Measurements from ENCODE around the gene KIF4A.

DNA sequence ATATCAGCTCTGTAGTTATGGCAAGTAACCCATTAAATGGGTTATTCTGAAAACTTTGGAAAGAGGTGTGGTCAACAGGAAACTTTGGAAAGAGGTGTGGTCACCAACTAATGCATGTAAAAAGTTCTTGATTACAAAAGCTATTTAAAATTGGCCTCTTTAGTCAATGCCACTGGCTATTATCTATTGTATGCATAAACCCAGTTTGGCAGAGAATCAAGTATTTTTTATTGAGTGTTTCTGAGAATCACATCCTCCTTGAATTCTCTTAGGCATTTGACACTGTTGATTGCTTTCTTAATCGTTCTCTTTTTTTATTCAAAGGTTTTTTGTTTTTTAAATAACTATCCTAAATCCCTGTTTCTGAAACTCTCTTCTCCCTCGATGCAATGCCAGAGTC lies 37.4 kb upstream of the KIF4A start:
- TF ChIP-seq, protein P1, sequence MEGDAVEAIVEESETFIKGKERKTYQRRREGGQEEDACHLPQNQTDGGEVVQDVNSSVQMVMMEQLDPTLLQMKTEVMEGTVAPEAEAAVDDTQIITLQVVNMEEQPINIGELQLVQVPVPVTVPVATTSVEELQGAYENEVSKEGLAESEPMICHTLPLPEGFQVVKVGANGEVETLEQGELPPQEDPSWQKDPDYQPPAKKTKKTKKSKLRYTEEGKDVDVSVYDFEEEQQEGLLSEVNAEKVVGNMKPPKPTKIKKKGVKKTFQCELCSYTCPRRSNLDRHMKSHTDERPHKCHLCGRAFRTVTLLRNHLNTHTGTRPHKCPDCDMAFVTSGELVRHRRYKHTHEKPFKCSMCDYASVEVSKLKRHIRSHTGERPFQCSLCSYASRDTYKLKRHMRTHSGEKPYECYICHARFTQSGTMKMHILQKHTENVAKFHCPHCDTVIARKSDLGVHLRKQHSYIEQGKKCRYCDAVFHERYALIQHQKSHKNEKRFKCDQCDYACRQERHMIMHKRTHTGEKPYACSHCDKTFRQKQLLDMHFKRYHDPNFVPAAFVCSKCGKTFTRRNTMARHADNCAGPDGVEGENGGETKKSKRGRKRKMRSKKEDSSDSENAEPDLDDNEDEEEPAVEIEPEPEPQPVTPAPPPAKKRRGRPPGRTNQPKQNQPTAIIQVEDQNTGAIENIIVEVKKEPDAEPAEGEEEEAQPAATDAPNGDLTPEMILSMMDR (conservative IDR thresholded peaks at IDR 0.05; ENCODE audit: low read depth, low read length) = no peak
- TF ChIP-seq EZH2 (IDR thresholded peaks at IDR 0.05; ENCODE audit: low read length, unreplicated experiment) (no peak), EZH2phosphoT487 (IDR thresholded peaks at IDR 0.05; ENCODE audit: borderline replicate concordance, low read length) (no peak)

Measured in PC-3 (cell line).